ENCODE data around the gene PEX11G.

PEX11G gene

GRCh38 chr19:7488736-7489353 is at the start of gene PEX11G:
Gene PEX11G (minus strand): TSS chr19:7489035. CDS start chr19:7489010, 25 bp downstream.
- peak; percentile 76 to 84 (median 81) for DNase-seq

GRCh38 chr19:7535998-7536695 is 47.3 kb upstream of the PEX11G start:
- DNase-seq = no peak

GRCh38 chr19:7535047-7535997 is 46.5 kb upstream of the PEX11G start, which contains the start of gene PNPLA6:
Gene PNPLA6 (plus strand): TSS chr19:7535717. CDS start chr19:7535789, 72 bp downstream.
- DNase-seq = peak; percentile 84 to 88 (median 86)

- DNase-seq = no peak
Measured at GRCh38 chr19:7534531-7535046, 45.8 kb upstream of the PEX11G start.

- DNase-seq = peak; percentile 66 to 77 (median 70)
Measured at GRCh38 chr19:7533925-7534480, 45.2 kb upstream of the PEX11G start.

- DNase-seq = no peak
Measured at GRCh38 chr19:7533281-7533885, 44.5 kb upstream of the PEX11G start.

- DNase-seq = no peak
Measured at GRCh38 chr19:7529610-7530490, 41.0 kb upstream of the PEX11G start.

GRCh38 chr19:7529246-7529600 is 40.4 kb upstream of the PEX11G start:
- DNase-seq = no peak

GRCh38 chr19:7528522-7529245 is 39.8 kb upstream of the PEX11G start:
- no peak for DNase-seq

- DNase-seq = no peak
Measured at GRCh38 chr19:7528192-7528519, 39.3 kb upstream of the PEX11G start.

GRCh38 chr19:7527516-7528191 is 38.8 kb upstream of the PEX11G start:
- DNase-seq = no peak

GRCh38 chr19:7526059-7526929 is 37.5 kb upstream of the PEX11G start:
- no peak for DNase-seq

- DNase-seq = no peak
Measured at GRCh38 chr19:7524992-7525739, 36.3 kb upstream of the PEX11G start.

- DNase-seq = no peak
Measured at GRCh38 chr19:7524523-7524922, 35.7 kb upstream of the PEX11G start.

GRCh38 chr19:7522923-7523667 is 34.3 kb upstream of the PEX11G start:
- no peak for DNase-seq

- peak; percentile 97 to 99 (median 98) for DNase-seq
Measured at GRCh38 chr19:7522072-7522922, 33.5 kb upstream of the PEX11G start, which contains the start of gene MCOLN1. Gene MCOLN1 (plus strand): TSS chr19:7522624. CDS start chr19:7522751, 127 bp downstream.

Measured in activated CD4-positive, CD25-positive, alpha-beta regulatory T cell (primary cell).